HuH-7 (cell line): Measurements from ENCODE around the gene CTBP1.

ENCODE experiments used
- DNase-seq: peaks from one replicate; pipeline ENCODE4 v3.0.0; 2011; ENCODE audit warnings: low spot score

The CTBP1 gene

DNA sequence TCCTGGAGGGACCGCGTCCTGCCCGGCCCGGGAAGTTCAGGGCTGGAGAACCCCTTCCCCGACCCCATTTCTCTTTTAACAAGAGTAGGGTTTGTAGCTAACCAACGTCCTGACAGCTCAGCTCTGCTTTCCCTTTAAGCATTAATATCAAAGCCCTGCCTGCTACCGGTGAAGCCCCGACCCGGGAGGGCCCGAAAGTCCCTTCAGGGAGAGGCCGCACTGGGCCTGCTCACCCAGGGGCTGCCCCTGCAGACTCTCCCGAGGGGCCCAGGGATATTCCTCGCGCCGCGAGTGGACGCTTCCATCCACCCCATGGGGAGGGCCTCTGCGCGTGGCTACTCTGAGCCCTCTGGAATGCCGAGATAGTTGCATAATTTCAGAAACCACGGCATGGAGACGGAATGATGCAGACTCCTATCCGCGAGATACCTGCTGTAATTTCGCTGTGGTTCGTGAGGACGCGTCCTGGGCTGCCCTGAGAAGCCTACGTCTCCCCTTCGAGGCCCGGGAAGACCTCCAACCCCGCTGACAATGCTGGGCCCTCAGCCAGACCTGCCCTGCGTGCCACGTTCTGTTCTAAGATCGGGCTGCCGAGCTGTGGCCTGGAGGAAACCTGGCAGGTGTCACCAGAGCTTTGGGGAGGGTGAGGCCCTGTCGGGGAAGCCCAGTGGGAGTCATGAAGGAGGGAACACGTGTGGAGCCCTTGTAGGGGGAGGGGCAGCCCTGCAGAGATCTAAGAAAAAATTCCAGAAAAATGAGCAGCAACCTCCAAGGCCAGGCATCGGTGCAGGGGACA, 999 bp upstream of the CTBP1 start:
- peak; percentile 34 for DNase-seq

DNA sequence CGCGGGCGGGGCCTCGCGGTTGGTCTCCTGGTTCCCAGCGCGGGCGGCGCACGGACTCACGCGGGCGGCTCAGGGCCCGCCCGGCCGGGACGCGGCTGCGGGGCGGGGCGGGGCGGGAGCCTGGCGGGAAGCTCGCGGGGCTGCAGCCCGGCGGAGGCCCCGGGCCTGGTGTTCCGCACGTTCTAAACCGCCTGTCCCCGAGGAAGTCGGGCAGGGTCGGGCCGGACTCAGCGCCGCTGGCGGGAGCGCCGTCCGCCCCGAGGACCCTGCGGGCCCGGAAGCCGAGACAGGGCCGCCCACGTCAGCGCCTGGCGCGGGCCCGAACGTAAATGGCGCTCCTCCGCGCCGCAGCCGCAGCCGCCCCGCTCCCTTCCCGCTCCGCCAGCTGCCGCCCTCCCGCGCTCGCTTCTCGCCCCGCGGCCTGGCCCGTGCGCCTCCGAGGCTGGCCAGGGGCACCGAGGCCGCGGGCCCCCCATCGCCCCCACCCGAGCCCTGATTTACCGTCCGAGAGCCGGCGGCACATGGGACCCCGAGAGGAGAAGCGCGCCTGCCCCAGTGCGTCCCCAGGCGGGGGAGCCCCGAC, 309 bp upstream of the CTBP1 start:
- peak; percentile 75 for DNase-seq

DNA sequence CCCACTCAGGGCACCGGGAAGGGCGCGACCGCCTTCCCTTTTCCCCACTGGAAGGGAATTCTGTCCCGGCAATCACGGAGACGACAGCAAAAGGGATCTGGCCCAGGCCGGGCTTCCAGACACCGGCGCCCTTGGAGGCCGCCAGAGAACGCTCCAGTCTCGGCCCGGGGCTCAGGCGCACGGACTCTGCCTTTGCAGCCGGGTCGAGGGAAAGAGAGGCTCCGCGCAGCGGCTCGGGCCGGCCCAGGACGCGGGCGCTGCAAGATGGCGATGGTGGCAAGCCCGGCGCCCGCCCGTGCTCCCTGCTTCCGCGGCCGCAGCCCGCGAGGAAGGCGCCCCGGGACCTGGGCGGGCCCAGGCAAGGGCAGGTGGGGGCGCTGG, 1.1 kb downstream of the CTBP1 start:
- no peak for DNase-seq

DNA sequence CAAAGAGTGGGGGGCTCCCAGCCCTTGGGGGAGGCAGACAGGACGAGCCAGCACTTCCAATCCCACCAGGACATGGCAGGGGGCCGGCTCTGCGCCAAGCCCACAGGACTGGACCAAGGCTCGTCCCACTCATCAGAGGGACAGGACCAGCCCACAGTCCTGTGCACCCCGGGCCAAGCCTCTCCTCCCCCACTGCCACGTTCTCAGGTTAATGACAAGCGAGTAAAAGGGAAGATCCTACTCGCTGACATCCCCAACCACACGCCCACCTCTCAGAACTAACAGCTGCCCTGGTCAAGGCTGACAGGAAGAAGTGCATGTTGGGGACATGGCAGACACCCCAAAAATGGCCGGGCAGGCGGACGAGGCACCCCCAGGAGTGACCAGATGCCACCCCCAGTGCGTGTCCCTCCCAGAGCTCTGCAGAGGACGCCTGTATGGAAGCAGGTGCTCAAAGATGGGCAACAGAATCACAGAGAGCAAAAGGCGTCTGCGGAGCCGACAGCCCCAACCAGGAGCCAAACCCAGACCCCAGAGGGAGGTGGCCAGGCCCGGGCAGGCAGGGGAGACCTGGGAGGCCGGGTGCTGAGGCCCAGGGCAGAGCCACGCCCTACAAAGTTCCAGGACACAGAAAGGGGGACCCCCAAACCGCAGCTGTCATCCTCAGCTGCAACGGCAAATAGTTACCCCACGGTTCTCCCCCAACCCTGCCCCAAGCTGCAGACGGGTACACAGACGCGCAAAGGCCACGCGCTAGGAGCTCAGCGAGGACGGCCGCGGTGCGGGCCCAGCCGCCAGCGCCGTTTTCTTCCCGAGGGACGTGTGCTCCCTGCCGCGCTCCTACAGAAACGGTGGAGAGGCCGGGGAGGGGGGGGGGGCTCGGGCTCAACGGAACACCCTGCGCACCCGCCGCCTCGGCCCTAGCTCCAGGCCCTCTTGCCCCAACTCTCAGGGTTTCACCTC, 1.7 kb downstream of the CTBP1 start:
- peak; percentile 29 for DNase-seq

GRCh38 chr4:1246111-1246881, 2.6 kb downstream of the CTBP1 start:
- no peak for DNase-seq

DNA sequence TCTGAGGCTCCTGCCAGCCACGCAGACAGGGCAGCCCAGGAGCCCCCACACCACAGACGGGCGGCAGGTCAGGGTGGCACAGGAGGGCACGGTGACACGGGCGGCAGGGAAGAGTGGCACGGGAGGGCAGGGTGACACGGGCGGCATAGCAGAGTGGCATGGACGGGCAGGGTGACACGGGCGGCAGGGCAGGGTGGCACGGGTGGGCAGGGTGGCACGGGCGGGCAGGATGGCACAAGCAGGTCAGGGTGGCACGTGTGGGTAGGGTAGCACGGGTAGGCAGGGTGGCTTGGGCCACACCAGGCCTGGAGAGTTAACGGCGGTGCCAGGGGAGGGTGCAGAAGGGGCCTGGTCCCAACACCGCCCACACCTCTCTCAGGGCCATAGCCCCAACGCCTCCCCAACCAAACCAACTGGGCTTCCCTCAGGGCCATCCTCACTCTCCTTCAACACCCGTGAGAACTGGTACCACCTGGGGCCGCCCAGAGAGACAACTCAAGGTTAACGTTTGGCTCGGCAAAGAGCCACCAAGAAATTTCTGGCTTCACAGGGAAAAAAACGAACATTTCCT, 3.4 kb downstream of the CTBP1 start:
- DNase-seq: no peak

DNA sequence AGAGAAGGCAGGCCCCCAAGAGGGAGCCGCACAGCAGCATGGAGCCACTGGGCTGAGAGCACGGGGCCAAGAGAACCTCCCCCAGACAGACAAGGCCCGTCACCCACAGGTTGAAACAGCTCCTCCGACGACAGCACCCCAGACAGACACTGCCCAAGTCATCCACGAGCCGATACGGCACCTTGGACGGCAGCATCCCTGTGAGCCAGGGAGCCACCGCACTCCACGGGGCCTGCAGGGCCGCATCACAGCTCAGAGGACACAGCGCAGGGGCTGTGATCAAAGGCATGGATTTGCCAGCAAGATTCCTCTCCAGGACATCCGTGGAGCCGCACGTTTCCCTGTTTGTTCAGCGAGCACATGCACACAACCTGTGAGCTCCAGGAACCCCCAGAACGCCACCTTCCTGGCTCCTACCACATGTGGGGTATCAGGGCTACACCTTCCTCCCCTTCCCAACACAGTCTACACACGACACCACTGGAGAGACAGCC, 3.9 kb downstream of the CTBP1 start:
- no peak for DNase-seq

DNA sequence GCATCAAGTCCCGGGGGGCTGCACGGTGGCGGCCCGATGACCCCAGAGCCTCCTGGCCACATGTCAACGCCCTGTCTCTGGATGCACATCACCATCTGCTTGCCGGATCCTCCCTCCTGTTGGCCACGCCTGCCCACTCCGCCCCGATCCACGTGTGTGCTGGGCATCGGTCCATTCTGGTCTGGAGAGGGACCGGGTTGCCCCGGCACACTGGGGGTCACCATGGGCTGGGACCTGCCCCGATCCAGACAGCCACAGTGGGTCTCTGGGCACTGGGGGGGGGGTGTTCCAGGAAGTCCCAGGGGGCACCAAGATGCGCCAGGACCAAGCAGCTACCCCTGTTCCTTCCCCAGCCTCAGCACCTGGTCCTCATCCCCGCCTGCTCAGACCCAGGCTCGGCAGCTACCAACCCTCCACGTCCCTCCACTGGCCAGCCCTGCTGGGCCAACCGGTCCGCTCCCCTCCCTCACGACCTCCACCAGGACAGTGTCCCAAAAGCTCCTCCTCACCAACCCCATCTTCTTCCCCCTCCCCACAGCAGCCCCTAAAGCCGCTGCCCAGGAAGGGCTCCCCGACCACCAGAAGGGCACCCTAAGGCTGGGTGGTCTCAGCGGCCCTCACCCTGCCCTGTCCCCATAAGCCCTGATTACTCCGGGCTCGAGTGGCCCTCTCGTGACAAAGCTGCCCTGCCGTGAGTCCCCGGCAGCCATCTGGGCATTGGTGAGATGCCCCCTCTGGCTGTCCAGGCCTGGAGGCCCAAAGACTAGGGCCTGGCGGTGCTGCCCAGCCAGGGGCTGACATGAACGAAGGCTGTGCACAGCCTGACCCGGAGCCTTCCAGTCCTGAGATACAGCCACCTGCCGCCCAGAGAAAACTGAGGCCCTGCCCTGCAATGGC, 4.6 kb downstream of the CTBP1 start:
- DNase-seq: no peak

DNA sequence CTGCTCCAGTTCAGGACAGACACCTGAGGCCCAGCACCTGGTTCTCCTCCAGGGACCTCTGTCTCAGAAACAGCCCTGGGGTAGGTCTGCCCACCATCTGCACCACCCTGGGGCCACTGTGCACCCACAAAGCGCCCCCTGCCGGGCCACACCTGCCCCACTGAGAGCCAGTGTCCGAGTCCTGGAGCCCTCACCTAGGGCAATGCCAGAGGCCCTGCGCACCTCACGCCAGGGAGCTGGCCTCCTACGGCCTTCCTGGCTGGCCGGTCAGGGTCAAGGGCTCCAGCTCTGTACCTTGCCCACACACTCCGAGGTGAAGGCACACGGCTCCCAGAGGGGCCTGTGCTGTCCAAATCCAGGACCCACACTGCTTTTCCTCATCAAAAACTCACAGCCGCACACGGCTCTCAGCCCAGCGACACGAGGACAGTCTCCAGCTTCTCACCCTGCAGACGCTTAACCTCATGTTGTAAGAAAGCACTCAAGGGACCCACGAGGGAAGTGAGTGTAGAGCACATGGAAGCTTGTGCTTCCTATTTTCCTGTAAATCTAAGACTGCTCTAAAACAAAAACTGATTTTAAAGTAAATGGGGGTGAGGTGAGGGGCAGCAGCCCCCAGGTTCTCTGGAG, 5.4 kb downstream of the CTBP1 start:
- DNase-seq: peak; percentile 30

DNA sequence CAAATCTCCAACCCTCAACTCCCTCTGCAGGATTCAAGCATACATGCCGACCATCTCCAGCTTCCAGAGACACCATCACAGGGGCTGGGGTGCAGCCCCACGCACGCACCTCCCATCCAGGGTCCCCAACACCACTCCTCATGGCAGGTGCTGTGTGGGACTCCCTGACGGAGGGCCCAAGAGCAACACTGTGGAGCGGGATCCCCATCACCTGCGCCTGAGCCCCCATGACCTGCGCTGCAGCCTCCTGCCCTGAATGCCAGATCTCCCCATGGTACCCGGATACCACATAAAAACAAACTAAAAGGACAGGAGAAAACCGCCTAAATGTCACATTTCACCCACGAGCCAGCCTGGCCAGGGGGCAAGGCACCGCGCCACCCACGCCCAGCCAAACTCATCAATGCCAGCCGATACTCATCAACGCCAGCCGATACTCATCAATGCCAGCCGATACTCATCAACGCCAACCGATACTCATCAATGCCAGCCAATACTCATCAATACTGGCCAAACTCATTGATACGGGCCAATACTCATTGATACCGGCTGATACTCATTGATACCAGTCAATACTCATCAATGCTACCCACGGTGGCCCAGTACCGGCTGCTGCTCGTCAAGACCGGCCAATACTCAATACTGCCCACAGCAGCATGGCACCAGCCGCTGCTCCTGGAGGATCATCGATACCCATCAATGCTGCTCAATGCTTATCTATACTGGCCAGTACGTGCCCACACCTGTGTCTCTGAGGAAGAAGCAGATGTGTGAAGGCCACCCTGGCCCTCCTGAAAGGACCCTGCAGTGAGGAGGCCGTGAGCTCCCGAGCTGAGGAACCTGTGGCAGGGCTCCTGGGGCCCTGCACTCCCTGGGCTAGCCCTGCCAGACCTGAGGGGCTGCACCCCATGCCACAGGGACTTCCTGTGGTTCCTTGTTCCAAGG, 6.2 kb downstream of the CTBP1 start:
- DNase-seq: no peak

DNA sequence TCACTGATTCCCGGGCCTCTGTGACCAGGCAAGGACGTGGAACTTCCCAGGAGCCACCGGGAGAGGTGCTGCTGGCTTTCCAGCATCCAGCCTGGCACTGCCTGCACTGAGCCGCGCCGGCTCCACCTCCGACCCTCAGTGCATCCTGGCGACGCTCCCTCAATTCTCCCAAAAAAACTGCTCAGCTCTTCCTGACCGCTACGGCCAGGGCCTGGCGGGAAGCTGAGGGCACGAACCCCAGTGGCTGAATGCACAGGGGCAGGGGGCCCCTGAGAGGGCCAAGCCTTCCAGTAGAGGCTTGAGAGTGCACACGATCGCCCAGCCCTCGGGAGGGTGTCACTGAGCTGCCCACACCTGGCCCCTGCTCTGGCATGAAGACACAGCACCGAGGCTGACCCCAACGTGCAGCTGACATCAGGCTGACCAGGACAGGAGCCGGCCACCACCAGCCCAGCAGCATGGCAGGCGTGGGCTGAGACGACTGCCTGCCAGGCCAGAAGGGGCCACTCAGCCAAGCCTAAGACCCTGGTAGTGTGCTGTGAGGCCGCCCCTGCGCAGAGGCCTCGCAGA, 6.9 kb downstream of the CTBP1 start:
- no peak for DNase-seq

DNA sequence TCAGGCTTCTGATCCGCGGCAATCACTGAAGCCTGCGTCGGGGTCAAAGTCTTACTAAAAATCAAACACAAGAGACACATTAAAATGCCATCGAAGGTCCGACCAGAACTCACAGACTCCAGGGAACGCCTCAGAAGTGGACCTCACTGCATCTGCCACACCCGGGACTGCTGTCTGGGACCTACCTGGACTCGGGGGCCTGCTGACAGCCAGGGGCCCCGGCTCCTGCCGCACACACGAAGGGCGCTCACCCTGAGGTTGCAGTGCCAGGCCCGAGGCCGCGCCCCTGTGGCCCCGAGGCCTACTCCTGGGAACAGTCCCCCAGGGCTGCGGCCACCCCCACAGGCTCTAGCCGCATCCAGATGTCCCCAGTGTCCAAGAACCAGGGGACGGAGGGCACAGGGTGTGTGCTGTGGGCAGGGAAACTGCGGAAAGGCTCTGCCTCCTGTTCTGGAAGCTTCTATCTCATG, 7.4 kb downstream of the CTBP1 start:
- no peak for DNase-seq

DNA sequence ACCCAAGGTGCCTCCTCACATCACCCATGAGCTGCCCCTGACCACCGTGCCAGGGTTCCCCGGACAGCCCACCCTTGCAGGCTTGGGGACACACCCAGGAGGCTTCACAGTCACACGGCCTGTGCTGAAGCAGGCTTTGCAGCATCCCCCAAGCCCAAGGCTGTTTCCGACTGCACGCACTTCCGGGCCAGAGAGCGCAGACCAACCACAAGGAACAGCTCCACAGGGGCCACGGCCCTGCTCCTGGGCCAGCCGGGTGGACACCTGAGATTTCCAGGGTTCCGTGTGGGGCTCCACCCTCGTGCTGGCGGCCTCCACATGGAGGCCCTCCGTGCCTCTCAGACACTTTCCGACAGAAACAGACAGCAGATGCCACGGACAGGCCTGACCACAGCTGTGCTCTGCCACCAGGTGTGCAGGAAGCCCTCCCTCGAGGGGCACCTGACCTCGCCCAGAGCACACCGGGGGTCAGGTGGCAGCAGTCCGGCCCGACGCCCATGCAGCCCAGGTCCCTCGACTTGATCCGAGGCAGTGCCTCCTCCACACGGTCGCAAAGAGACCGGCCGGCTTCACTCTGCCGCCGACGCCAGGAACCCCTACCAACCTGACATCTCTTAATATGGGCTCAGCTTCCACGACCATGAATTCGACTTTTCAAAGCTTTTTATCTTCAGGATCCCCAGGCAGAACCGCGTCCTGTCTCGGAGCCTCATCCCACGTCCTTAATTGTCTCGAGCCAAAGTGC, 8.0 kb downstream of the CTBP1 start:
- no peak for DNase-seq

- DNase-seq: no peak
Measured at GRCh38 chr4:1239950-1240307, 9.0 kb downstream of the CTBP1 start.

- no peak for DNase-seq
Measured at GRCh38 chr4:1239141-1239949, 9.6 kb downstream of the CTBP1 start.

DNA sequence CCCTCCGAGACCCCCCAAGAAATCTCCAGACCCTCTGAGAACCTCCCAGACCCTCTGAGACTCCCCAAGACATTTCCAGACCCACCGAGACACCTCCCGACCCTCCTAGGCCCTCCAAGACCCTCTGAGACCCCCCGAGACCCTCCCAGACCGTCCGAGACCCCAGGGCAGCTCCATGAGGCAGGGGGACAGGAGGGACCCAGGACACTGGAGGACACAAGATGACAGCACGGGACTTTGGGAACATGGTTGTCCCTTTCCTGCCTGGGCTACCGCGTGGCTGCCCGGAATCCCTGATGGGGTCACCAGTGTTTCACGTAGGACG, 10.3 kb downstream of the CTBP1 start:
- no peak for DNase-seq
